Epithelial cell of proximal tubule (primary cell): ENCODE data around the gene ZP4. TPM values are rescaled to one million over a fixed set of nuclear protein-coding genes. Genes with fewer than 3 reads are reported as not detected.

Experiments
- DNase-seq: peaks from one replicate; pipeline ENCODE4 v3.0.0-alpha.2; 2011; ENCODE audit warnings: low read depth
- H3K4me3 ChIP-seq: 2 replicates; pipeline ENCODE4 v1.5.1; 2011; ENCODE audit warnings: low read depth, mild to moderate bottlenecking, low read length
- total RNA-seq: library from RNA; depleted of rRNA; stranded (reverse); fragments of >200 nt; gene quantifications from 2 replicates; pipeline ENCODE4 v1.2.3, GENCODE V29; 2015
- TF ChIP-seq, protein P1 (sequence below): conservative IDR thresholded peaks from 2 replicates; pipeline ENCODE4 v1.5.1; 2012; ENCODE audit warnings: low read depth, mild to moderate bottlenecking, low read length

The ZP4 gene
- total RNA-seq, 1 donor from 2014 or later, result not detected

DNA sequence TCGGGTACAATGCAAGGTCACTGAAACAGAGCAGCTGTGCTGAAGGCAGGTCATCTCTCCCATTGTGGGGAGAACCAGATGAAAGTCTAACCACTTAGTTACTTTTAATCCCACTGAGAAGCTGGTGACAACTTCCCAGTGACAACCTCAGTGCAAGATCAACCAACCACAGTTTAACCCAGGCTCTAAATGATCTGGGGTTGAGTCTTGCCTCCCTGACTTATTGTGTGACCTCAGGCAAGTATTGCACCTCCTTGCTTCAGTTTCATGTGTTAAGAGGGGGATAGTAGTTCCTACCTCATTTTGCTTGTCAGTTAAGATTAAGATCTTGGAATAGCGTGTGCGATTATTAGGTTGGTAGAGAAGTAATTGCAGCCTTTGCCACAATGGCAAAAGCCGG, 3.2 kb downstream of the ZP4 start:
- H3K4me3 ChIP-seq, result no peak overlapping the region
- TF ChIP-seq, protein P1, sequence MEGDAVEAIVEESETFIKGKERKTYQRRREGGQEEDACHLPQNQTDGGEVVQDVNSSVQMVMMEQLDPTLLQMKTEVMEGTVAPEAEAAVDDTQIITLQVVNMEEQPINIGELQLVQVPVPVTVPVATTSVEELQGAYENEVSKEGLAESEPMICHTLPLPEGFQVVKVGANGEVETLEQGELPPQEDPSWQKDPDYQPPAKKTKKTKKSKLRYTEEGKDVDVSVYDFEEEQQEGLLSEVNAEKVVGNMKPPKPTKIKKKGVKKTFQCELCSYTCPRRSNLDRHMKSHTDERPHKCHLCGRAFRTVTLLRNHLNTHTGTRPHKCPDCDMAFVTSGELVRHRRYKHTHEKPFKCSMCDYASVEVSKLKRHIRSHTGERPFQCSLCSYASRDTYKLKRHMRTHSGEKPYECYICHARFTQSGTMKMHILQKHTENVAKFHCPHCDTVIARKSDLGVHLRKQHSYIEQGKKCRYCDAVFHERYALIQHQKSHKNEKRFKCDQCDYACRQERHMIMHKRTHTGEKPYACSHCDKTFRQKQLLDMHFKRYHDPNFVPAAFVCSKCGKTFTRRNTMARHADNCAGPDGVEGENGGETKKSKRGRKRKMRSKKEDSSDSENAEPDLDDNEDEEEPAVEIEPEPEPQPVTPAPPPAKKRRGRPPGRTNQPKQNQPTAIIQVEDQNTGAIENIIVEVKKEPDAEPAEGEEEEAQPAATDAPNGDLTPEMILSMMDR, result no peak
- no peak for DNase-seq

DNA sequence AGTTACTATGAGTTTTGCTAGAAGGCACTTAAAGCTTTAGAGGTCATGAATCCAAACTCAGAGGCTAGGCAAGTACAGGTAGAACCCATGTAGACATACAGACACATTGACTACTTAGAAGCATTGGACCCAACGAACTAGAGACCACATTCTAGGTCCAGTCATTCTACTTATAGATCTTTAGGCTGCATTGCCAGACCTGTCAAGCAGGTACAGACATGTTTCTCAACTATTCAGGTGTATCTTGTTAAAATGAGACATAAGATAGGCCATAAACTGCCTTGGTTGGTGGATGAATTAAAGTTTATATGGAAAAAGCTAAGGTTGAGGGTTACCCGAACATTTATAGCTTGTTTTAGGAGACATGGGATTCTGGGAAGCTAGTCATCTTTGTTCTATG, 6.5 kb downstream of the ZP4 start:
- TF ChIP-seq, protein P1, result no peak
- no peak overlapping the region for H3K4me3 ChIP-seq
- no peak for DNase-seq

DNA sequence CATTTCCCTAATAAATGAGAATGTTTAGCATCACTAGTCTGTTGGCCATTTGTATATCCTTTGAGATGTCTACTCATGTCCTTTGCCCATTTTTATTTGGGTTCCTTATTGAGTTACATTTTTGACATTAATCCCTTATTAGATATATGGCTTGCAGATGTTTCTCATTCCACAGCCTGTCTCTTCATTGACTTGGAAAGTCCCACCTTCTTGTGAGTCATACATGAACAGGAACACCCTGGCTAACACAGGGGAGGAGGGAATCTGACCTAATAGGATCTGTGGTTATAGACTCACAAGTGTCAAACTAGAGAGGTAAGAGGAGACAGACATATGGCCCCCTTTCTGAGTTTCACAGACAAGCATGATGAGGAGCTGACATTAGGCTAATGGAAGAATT, 11.5 kb downstream of the ZP4 start:
- no peak overlapping the region for H3K4me3 ChIP-seq
- DNase-seq, result peak; percentile 88
- TF ChIP-seq, protein P1, result no peak

DNA sequence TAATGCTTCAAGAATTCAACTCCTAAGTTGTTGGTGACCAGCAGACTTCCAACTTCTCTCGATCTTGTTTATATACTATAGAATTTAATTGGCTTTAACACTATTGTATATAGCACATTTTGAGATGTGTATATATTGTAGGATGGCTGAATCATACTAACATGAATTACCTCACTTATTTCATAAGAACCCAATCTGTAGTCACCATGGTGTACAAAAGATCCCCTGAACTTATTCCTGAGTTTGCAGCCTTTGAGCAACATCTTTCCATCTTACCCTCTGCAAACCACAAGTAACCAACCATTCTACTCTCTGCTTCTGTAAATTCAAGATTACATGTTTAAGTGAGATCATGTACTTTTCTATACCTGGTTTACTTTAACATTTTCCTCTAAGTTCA, 12.3 kb downstream of the ZP4 start:
- H3K4me3 ChIP-seq, result no peak overlapping the region
- TF ChIP-seq, protein P1, result no peak
- DNase-seq, result no peak

DNA sequence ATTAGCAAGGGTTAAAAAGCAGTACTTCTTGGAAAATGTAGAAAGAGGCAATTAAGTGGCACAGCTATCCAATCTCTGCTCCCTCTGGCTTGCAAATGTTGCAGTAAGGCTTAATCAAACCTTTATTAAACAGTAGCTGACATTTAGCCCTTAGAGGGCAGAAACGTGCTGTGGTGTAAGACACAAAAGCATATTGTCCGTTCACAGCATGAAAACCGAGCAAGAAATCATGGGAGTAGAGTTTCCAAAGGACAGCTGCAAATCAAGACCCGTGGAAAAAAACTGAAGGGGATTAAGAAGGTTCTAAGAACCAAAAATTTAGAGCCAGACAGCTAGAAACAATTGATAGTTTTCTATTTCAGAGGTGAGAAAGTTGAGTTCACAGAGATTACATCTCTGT, 13.1 kb downstream of the ZP4 start:
- DNase-seq, result no peak
- TF ChIP-seq, protein P1, result peak; percentile 28
- H3K4me3 ChIP-seq, result no peak overlapping the region

DNA sequence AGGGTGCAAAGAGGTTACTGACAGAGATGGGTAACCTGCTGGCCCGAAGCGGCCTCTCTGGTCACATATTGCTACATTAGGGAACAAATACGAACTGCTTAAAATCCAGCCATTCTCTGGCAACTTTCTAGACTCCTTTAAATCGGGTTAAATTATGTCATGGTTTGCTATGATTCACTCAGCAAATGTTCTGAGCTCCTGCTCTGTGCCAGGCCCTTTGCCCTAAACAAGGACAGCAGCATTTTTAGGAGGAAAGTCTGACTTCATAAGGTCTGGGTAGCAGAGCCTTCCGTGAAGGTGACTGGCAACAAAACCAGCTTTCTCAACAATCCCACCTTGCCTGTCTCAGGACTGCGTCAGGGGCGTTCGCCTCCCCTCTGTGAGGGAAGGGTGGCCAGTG, 15.4 kb downstream of the ZP4 start:
- H3K4me3 ChIP-seq, result no peak overlapping the region
- no peak for DNase-seq
- TF ChIP-seq, protein P1, result no peak

DNA sequence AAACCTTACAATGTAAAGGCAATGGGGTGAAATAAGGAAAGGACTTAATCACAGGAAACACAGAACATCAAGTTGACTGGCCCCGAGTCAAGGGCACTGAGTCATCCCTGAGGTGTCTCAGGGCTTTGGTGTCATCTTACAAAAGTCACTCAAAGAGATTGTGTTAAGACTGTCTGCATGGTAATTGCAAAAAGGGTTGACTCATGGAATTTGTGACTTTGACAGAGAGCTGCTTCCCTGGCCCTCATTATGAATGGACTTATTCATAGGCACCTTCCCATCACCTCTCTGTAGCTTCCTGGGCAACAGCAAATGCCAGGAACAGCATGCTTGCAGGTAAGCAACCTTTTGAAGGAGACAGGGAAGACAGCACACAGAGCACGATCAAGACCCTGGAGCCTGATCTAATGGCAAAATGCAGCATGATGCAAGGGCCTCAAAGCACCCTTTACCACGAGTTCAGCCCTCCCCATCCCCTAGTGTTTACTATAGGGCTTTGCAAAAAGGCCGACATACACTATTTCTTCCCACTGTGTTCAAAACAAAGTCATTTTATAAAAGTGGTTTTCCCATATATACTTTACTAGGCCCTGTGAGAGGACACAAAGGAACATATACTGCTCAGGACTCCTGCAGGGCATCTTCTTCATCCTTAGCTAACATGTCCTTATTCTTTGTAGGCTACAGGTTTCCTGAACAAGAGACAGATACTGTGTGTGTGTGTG, 17.1 kb downstream of the ZP4 start:
- H3K4me3 ChIP-seq, result no peak overlapping the region
- DNase-seq, result peak; percentile 68
- TF ChIP-seq, protein P1, result peak; percentile 4
